HEK293 (cell line): ENCODE results near the gene WASF1.

Source experiments
- CTCF ChIA-PET: fragments of 350-600 bp; formaldehyde crosslinking; extraction: SDS; loops from one replicate; lab custom pipeline; 2021; ENCODE audit warnings: antibody characterized with exemption; lab: Yijun Ruan, JAX
- POLR2A ChIA-PET: fragments of 300-600 bp; formaldehyde crosslinking; extraction: SDS; loops from one replicate; lab custom pipeline; 2020; ENCODE audit warnings: antibody characterized with exemption, inconsistent platforms; lab: Yijun Ruan, JAX
- H3K27ac ChIP-seq: fragments of 200-500 bp; sonication (Bioruptor generic); 2 replicates; pipeline ENCODE4 v1.5.1; 2014; ENCODE audit warnings: low read depth, low read length, control low read depth, inconsistent platforms; ENCODE audit errors: extremely low read depth
- H3K36me3 ChIP-seq, 2 experiments: fragments of 200-500 bp in 1 of 2; sonication (Bioruptor generic) in 1 of 2; 1 replicate in 1 of 2; 2 replicates in 1 of 2; pipeline ENCODE4 v1.5.1; 2014 to 2017; ENCODE audit warnings: inconsistent platforms in 2 of 2, low read length in 2 of 2; ENCODE audit not compliant: control insufficient read depth in 2 of 2, insufficient read depth in 1 of 2
- H3K4me1 ChIP-seq: fragments of 200-500 bp; sonication (Bioruptor generic); 2 replicates; pipeline ENCODE4 v1.5.1; 2014; ENCODE audit warnings: mild to moderate bottlenecking, low read length, inconsistent platforms; ENCODE audit not compliant: control insufficient read depth, insufficient read depth
- H3K4me3 ChIP-seq: 2 replicates; pipeline ENCODE4 v1.5.1; 2011; ENCODE audit warnings: low read depth, mild to moderate bottlenecking, control low read depth, low read length, moderate library complexity
- H3K9me3 ChIP-seq: fragments of 200-500 bp; sonication (Bioruptor generic); 2 replicates; pipeline ENCODE4 v1.5.1; 2014; ENCODE audit warnings: low read depth, low read length, inconsistent platforms; ENCODE audit not compliant: control insufficient read depth, insufficient read depth
- BCL11A ChIP-seq: fragments of 450-650 bp; formaldehyde crosslinking; IDR thresholded peaks from 2 replicates; pipeline ENCODE4 v1.5.1; 2016; ENCODE audit warnings: low read depth, missing biosample characterization, missing genetic modification characterization
- HOXD13 ChIP-seq: sonication (generic); formaldehyde crosslinking; IDR thresholded peaks from 2 replicates; pipeline ENCODE4 v1.8.0; 2022; ENCODE audit warnings: missing genetic modification reagents, borderline replicate concordance
- IKZF3 ChIP-seq: fragments of 450-650 bp; IDR thresholded peaks from 2 replicates; pipeline ENCODE4 v1.5.0; 2018; ENCODE audit warnings: missing biosample characterization, mild to moderate bottlenecking, missing genetic modification characterization, moderate library complexity
- PRDM1 ChIP-seq: fragments of 450-650 bp; formaldehyde crosslinking; IDR thresholded peaks from 2 replicates; pipeline ENCODE4; 2016; ENCODE audit warnings: missing biosample characterization, missing genetic modification characterization
- RBAK ChIP-seq: fragments of 450-650 bp; formaldehyde crosslinking; IDR thresholded peaks from 2 replicates; pipeline ENCODE4 v1.5.1; 2016; ENCODE audit warnings: missing biosample characterization, missing genetic modification characterization
- SP2 ChIP-seq: fragments of 450-650 bp; formaldehyde crosslinking; IDR thresholded peaks from 2 replicates; pipeline ENCODE4 v1.5.1; 2016; ENCODE audit warnings: missing biosample characterization, missing genetic modification characterization
- ZFP3 ChIP-seq: fragments of 450-650 bp; formaldehyde crosslinking; IDR thresholded peaks from 2 replicates; pipeline ENCODE4 v1.5.1; 2016; ENCODE audit warnings: low read depth, missing biosample characterization, missing genetic modification characterization
- ZFP37 ChIP-seq: fragments of 450-650 bp; formaldehyde crosslinking; IDR thresholded peaks from 2 replicates; pipeline ENCODE4 v1.5.1; 2016; ENCODE audit warnings: missing biosample characterization, missing genetic modification characterization
- ZIC2 ChIP-seq: fragments of 450-650 bp; formaldehyde crosslinking; IDR thresholded peaks from 2 replicates; pipeline ENCODE4 v1.5.1; 2016; ENCODE audit warnings: missing biosample characterization, missing genetic modification characterization
- ZNF2 ChIP-seq: fragments of 450-650 bp; formaldehyde crosslinking; IDR thresholded peaks from 2 replicates; pipeline ENCODE4 v1.5.1; 2016; ENCODE audit warnings: missing biosample characterization, missing genetic modification characterization
- ZNF214 ChIP-seq: fragments of 450-650 bp; formaldehyde crosslinking; IDR thresholded peaks from 2 replicates; pipeline ENCODE4 v1.5.1; 2017; ENCODE audit warnings: missing biosample characterization, mild to moderate bottlenecking, missing genetic modification characterization, borderline replicate concordance
- ZNF23 ChIP-seq: fragments of 450-650 bp; formaldehyde crosslinking; IDR thresholded peaks from 2 replicates; pipeline ENCODE4 v1.5.1; 2016; ENCODE audit warnings: missing biosample characterization, missing genetic modification characterization, borderline replicate concordance
- ZNF239 ChIP-seq: fragments of 450-650 bp; formaldehyde crosslinking; IDR thresholded peaks from 2 replicates; pipeline ENCODE4 v1.5.1; 2016; ENCODE audit warnings: missing biosample characterization, missing genetic modification characterization
- ZNF274 ChIP-seq, 2 experiments: fragments of 200-500 bp in 1 of 2; fragments of 450-650 bp in 1 of 2; sonication (Bioruptor generic) in 1 of 2; formaldehyde crosslinking in 1 of 2; IDR thresholded peaks; 2 replicates each; pipeline versions ENCODE4 v1.5.1 to v1.6.1; 2014 to 2016; ENCODE audit warnings: borderline replicate concordance in 1 of 2, inconsistent platforms in 1 of 2, low read length in 1 of 2, missing biosample characterization in 1 of 2, missing genetic modification characterization in 1 of 2
- ZNF354C ChIP-seq: fragments of 450-650 bp; formaldehyde crosslinking; IDR thresholded peaks from 2 replicates; pipeline ENCODE4 v1.5.1; 2016; ENCODE audit warnings: missing biosample characterization, missing genetic modification characterization, low read depth, borderline replicate concordance
- ZNF394 ChIP-seq: fragments of 450-650 bp; formaldehyde crosslinking; IDR thresholded peaks from 2 replicates; pipeline ENCODE4 v1.5.1; 2016; ENCODE audit warnings: missing biosample characterization, missing genetic modification characterization, mild to moderate bottlenecking, moderate library complexity, borderline replicate concordance
- ZNF501 ChIP-seq: fragments of 450-650 bp; formaldehyde crosslinking; IDR thresholded peaks from 2 replicates; pipeline ENCODE4 v1.5.1; 2016; ENCODE audit warnings: missing biosample characterization, missing genetic modification characterization
- ZNF510 ChIP-seq: fragments of 450-650 bp; formaldehyde crosslinking; IDR thresholded peaks from 2 replicates; pipeline ENCODE4 v1.5.1; 2018; ENCODE audit warnings: mild to moderate bottlenecking, missing genetic modification characterization, missing biosample characterization; ENCODE audit not compliant: insufficient replicate concordance
- ZNF521 ChIP-seq: fragments of 450-650 bp; formaldehyde crosslinking; IDR thresholded peaks from 2 replicates; pipeline ENCODE4 v1.5.1; 2017; ENCODE audit warnings: missing biosample characterization, mild to moderate bottlenecking, missing genetic modification characterization
- ZNF549 ChIP-seq: fragments of 450-650 bp; IDR thresholded peaks from 2 replicates; pipeline ENCODE4 v1.5.1; 2018; ENCODE audit warnings: missing biosample characterization, missing genetic modification characterization, mild to moderate bottlenecking, inconsistent platforms, moderate library complexity
- ZNF555 ChIP-seq: fragments of 450-650 bp; formaldehyde crosslinking; conservative IDR thresholded peaks from 2 replicates; pipeline ENCODE4 v1.5.1; 2017; ENCODE audit warnings: missing biosample characterization, mild to moderate bottlenecking, missing genetic modification characterization, inconsistent platforms
- ZNF585B ChIP-seq: fragments of 450-650 bp; formaldehyde crosslinking; IDR thresholded peaks from 2 replicates; pipeline ENCODE4 v1.5.1; 2016; ENCODE audit warnings: missing biosample characterization, missing genetic modification characterization
- ZNF670 ChIP-seq: fragments of 450-650 bp; formaldehyde crosslinking; IDR thresholded peaks from 2 replicates; pipeline ENCODE4 v1.5.1; 2016; ENCODE audit warnings: missing biosample characterization, missing genetic modification characterization, low read depth
- TF ChIP-seq, protein P1 (sequence below): fragments of 450-650 bp; formaldehyde crosslinking; IDR thresholded peaks from 2 replicates; pipeline ENCODE4 v1.5.1; 2017; ENCODE audit warnings: missing biosample characterization, missing genetic modification characterization
- TF ChIP-seq, protein P2 (sequence below): fragments of 450-650 bp; formaldehyde crosslinking; IDR thresholded peaks from 2 replicates; pipeline ENCODE4 v1.5.1; 2016; ENCODE audit warnings: missing biosample characterization, missing genetic modification characterization
- TF ChIP-seq, protein P3 (sequence below): fragments of 450-650 bp; formaldehyde crosslinking; IDR thresholded peaks from 2 replicates; pipeline ENCODE4 v1.5.1; 2016; ENCODE audit warnings: missing biosample characterization, missing genetic modification characterization
- TF ChIP-seq, protein P4 (sequence below): fragments of 450-650 bp; formaldehyde crosslinking; IDR thresholded peaks from 2 replicates; pipeline ENCODE4 v1.5.1; 2017; ENCODE audit warnings: missing biosample characterization, missing genetic modification characterization

The WASF1 gene

DNA sequence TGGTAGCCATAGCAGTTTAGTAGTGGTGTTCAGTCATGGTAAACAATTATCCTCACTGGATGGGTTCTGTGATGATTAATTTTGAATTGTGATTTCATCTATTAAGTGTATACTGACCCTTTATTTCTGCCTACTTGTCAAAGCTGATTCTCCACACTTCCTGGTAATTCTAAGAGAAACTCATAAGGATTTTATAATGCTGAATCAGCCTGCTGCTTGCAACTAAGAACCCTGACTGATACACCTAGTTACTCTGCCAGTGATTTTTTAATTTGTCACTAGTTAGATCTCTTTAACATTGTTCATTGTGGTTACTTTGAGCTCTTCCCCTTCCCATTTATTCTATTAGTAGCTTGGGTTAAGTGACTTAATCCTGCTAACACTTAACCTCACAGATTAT lies 9.3 kb upstream of the WASF1 start (continued):
- no peak for TF ChIP-seq ZNF214 (tag by site-specific recombination)
- no peak for TF ChIP-seq HOXD13 (CRISPR knock-in tag)
- no peak for TF ChIP-seq ZFP37
- TF ChIP-seq ZNF501 (tag by site-specific recombination): no peak
- TF ChIP-seq ZNF274 (IDR thresholded peaks at IDR 0.05; ENCODE audit: low read length): no peak
- TF ChIP-seq ZNF274 (tag by site-specific recombination; IDR thresholded peaks at IDR 0.05; ENCODE audit: borderline replicate concordance): no peak
- TF ChIP-seq IKZF3: no peak
- no peak for TF ChIP-seq ZNF23 (tag by site-specific recombination)
- TF ChIP-seq ZNF354C (tag by site-specific recombination): no peak
- TF ChIP-seq ZNF510 (tag by site-specific recombination): no peak
- TF ChIP-seq, all 188 proteins: peak for 0

DNA sequence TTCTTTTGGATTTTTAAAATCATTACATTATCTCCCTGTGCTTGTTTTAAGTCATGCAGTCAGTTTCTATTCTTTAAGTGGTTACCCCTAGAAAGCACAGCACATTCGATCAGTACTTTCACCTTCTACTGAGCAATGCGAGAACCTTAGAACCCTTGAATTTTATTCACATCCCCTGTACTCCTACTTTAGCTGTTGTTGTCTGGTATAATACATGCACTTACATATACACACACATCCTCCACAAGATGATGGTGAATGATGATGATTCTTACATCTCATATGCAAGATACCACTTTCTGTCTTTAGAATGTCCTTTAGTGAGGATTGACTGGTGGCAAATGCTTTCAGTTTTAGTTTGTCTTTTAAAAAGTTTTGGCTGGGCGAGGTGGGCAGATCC lies 6.4 kb upstream of the WASF1 start:
- ChIA-PET POLR2A (no interaction called here), CTCF (interaction anchor here (0.8 kb wide), 1 partner anchor 24 kb away, joined by 5 read pairs; no protein-coding TSS in a partner anchor)
- no peaks in the 10 kb centered on the region for H3K9me3 ChIP-seq
- peaks cover 0 to 18% of the 10 kb centered on the region in 2 experiments; a peak in 1 of 3 replicates for H3K36me3 ChIP-seq
- H3K4me3 ChIP-seq: no peak overlapping the region
- H3K4me1 ChIP-seq: peaks cover 9% of the 10 kb centered on the region
- TF ChIP-seq ZNF670 (no peak), ZNF23 (tag by site-specific recombination) (no peak), ZFP3 (tag by site-specific recombination) (no peak), ZNF2 (tag by site-specific recombination) (no peak), ZNF585B (tag by site-specific recombination) (no peak), ZNF239 (tag by site-specific recombination) (no peak), ZIC2 (tag by site-specific recombination) (no peak), PRDM1 (tag by site-specific recombination) (peak; percentile 79)
- TF ChIP-seq, protein P1, sequence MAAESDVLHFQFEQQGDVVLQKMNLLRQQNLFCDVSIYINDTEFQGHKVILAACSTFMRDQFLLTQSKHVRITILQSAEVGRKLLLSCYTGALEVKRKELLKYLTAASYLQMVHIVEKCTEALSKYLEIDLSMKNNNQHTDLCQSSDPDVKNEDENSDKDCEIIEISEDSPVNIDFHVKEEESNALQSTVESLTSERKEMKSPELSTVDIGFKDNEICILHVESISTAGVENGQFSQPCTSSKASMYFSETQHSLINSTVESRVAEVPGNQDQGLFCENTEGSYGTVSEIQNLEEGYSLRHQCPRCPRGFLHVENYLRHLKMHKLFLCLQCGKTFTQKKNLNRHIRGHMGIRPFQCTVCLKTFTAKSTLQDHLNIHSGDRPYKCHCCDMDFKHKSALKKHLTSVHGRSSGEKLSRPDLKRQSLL (tag by site-specific recombination): 0 out of 2 replicates have a peak, but pooled peaks have one; percentile 15
- TF ChIP-seq, protein P2, sequence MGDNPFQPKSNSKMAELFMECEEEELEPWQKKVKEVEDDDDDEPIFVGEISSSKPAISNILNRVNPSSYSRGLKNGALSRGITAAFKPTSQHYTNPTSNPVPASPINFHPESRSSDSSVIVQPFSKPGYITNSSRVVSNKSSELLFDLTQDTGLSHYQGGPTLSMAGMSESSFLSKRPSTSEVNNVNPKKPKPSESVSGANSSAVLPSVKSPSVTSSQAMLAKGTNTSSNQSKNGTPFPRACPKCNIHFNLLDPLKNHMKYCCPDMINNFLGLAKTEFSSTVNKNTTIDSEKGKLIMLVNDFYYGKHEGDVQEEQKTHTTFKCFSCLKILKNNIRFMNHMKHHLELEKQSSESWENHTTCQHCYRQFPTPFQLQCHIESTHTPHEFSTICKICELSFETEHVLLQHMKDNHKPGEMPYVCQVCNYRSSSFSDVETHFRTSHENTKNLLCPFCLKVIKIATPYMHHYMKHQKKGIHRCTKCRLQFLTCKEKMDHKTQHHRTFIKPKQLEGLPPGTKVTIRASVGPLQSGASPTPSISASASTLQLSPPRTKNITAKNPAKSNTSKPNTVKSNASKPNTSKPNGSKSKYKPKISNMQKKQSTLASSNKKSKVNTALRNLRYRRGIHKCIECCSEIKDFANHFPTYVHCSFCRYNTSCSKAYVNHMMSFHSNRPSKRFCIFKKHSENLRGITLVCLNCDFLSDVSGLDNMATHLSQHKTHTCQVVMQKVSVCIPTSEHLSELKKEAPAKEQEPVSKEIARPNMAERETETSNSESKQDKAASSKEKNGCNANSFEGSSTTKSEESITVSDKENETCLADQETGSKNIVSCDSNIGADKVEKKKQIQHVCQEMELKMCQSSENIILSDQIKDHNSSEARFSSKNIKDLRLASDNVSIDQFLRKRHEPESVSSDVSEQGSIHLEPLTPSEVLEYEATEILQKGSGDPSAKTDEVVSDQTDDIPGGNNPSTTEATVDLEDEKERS (tag by site-specific recombination): no peak
- no peak overlapping the region for H3K27ac ChIP-seq

DNA sequence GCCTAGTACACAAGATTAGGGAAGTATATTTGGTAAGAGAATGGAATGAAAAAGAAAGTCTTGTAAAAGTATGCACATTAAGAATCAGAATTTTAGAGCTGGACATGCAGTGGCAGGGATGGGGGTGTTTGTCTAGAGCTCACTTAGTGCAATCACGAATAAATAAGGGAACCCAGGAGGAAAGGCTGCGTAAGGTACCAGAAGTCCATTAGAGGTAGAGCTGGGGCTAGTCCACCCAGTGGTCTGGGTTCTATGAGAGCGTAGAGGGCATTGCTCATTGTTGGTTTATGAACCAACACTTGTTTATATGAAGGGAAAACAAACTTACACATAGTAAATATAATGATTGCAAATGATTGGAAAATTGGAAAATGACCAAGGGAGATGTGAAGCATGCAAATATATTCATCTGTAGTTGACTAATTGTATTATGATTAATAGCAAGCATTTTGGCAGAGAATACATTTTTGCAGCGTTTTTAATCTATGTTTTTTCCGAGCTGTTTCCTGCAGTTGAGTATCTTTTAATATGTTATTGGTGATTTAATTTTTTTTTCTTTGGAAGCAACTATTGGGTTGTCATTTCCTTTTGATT lies 3.9 kb upstream of the WASF1 start:
- TF ChIP-seq BCL11A (tag by site-specific recombination) (no peak), ZNF521 (tag by site-specific recombination) (no peak), ZNF555 (tag by site-specific recombination) (no peak), PRDM1 (tag by site-specific recombination) (no peak), ZNF394 (tag by site-specific recombination) (no peak), ZNF549 (tag by site-specific recombination) (no peak), RBAK (tag by site-specific recombination) (no peak), SP2 (tag by site-specific recombination) (no peak)
- TF ChIP-seq, protein P3, sequence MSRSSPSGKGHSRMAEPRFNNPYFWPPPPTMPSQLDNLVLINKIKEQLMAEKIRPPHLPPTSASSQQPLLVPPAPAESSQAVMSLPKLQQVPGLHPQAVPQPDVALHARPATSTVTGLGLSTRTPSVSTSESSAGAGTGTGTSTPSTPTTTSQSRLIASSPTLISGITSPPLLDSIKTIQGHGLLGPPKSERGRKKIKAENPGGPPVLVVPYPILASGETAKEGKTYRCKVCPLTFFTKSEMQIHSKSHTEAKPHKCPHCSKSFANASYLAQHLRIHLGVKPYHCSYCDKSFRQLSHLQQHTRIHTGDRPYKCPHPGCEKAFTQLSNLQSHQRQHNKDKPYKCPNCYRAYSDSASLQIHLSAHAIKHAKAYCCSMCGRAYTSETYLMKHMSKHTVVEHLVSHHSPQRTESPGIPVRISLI (tag by site-specific recombination): no peak
- TF ChIP-seq, protein P4, sequence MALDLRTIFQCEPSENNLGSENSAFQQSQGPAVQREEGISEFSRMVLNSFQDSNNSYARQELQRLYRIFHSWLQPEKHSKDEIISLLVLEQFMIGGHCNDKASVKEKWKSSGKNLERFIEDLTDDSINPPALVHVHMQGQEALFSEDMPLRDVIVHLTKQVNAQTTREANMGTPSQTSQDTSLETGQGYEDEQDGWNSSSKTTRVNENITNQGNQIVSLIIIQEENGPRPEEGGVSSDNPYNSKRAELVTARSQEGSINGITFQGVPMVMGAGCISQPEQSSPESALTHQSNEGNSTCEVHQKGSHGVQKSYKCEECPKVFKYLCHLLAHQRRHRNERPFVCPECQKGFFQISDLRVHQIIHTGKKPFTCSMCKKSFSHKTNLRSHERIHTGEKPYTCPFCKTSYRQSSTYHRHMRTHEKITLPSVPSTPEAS (tag by site-specific recombination): no peak
- peaks cover 9% of the 10 kb centered on the region for H3K4me1 ChIP-seq
- no peak overlapping the region for H3K4me3 ChIP-seq
- ChIA-PET CTCF (no interaction called here), POLR2A (no interaction called here)
- H3K27ac ChIP-seq: no peak overlapping the region
- no peaks in the 10 kb centered on the region for H3K9me3 ChIP-seq
- H3K36me3 ChIP-seq: peaks cover 0 to 18% of the 10 kb centered on the region in 2 experiments; a peak in 1 of 3 replicates
